ENCODE results near the gene TTLL10. TPM values are rescaled to one million over a fixed set of nuclear protein-coding genes. Genes with fewer than 3 reads are reported as not detected.
"Not testable (repeated sequence)": the region's sequence is repeated elsewhere in the genome, so short reads cannot be mapped to it uniquely, and the experiment has no call there.

The TTLL10 gene
- total RNA-seq, 1 donor from 2014 or later: not detected

- Histone ChIP-seq H3K36me3 (ENCODE audit: control insufficient read depth, insufficient read depth, low read length) (no peaks in the 10 kb centered on the region), H3K27me3 (ENCODE audit: control insufficient read depth, insufficient read depth, low read length) (peaks cover 5% of the 10 kb centered on the region), H3K4me3 (ENCODE audit: low read depth, low read length) (no peak overlapping the region)
- no peak for TF ChIP-seq CTCF (IDR thresholded peaks at IDR 0.05; ENCODE audit: insufficient read depth, low read length, severe bottlenecking)
- DNase-seq (ENCODE audit: low read depth) (no peak), FAIRE-seq (no peak)
These were observed 32.3 kb upstream of the TTLL10 start for GRCh38 chr1:1141244-1141910.

GRCh38 chr1:1141911-1142250, 31.8 kb upstream of the TTLL10 start:
- FAIRE-seq (no peak), DNase-seq (ENCODE audit: low read depth) (no peak)
- TF ChIP-seq CTCF (IDR thresholded peaks at IDR 0.05; ENCODE audit: insufficient read depth, low read length, severe bottlenecking): no peak
- Histone ChIP-seq H3K4me3 (ENCODE audit: low read depth, low read length) (no peak overlapping the region), H3K27me3 (ENCODE audit: control insufficient read depth, insufficient read depth, low read length) (peaks cover 5% of the 10 kb centered on the region), H3K36me3 (ENCODE audit: control insufficient read depth, insufficient read depth, low read length) (no peaks in the 10 kb centered on the region)

GRCh38 chr1:1142352-1142751, 31.3 kb upstream of the TTLL10 start:
- DNase-seq (ENCODE audit: low read depth); H3K36me3 ChIP-seq (ENCODE audit: control insufficient read depth, insufficient read depth, low read length); FAIRE-seq; H3K4me3 ChIP-seq (ENCODE audit: low read depth, low read length); H3K27me3 ChIP-seq (ENCODE audit: control insufficient read depth, insufficient read depth, low read length): not testable (repeated sequence)

GRCh38 chr1:1142844-1143243, 30.8 kb upstream of the TTLL10 start:
- H3K27me3 ChIP-seq (ENCODE audit: control insufficient read depth, insufficient read depth, low read length): peaks cover 2% of the 10 kb centered on the region
- TF ChIP-seq CTCF (IDR thresholded peaks at IDR 0.05; ENCODE audit: insufficient read depth, low read length, severe bottlenecking): no peak
- H3K4me3 ChIP-seq (ENCODE audit: low read depth, low read length): no peak overlapping the region
- no peaks in the 10 kb centered on the region for H3K36me3 ChIP-seq (ENCODE audit: control insufficient read depth, insufficient read depth, low read length)
- DNase-seq (ENCODE audit: low read depth) (no peak), FAIRE-seq (no peak)

GRCh38 chr1:1143636-1144035, 30.0 kb upstream of the TTLL10 start:
- peaks cover 1% of the 10 kb centered on the region for H3K27me3 ChIP-seq (ENCODE audit: control insufficient read depth, insufficient read depth, low read length)
- no peak for TF ChIP-seq CTCF (IDR thresholded peaks at IDR 0.05; ENCODE audit: insufficient read depth, low read length, severe bottlenecking)
- no peaks in the 10 kb centered on the region for H3K36me3 ChIP-seq (ENCODE audit: control insufficient read depth, insufficient read depth, low read length)
- no peak for DNase-seq (ENCODE audit: low read depth)
- H3K4me3 ChIP-seq (ENCODE audit: low read depth, low read length): no peak overlapping the region
- FAIRE-seq: no peak

- no peaks in the 10 kb centered on the region for H3K36me3 ChIP-seq (ENCODE audit: control insufficient read depth, insufficient read depth, low read length)
- FAIRE-seq: no peak
- peak; percentile 43 for DNase-seq (ENCODE audit: low read depth)
- no peak for TF ChIP-seq CTCF (IDR thresholded peaks at IDR 0.05; ENCODE audit: insufficient read depth, low read length, severe bottlenecking)
- peak overlapping the region; percentile 6 for H3K4me3 ChIP-seq (ENCODE audit: low read depth, low read length)
- H3K27me3 ChIP-seq (ENCODE audit: control insufficient read depth, insufficient read depth, low read length): no peaks in the 10 kb centered on the region
These were observed 29.4 kb upstream of the TTLL10 start for GRCh38 chr1:1144122-1144842.
